K562 (cell line): Measurements from ENCODE around the gene EFCAB13. TPM values are rescaled to one million over a fixed set of nuclear protein-coding genes. Genes with fewer than 3 reads are reported as not detected.
A peak's percentile ranks its signal among the peaks of the same experiment; 100 is the strongest.

Experiments
- ATAC-seq: fragments of 200-7000 bp; cut with Tn5 transposase; 3 replicates; pipeline ENCODE4 v1.9.1; 2020; ENCODE audit warnings: moderate library complexity
- BruUV-seq: library from RNA; stranded (reverse); fragments of 400-500 nt; replicated peaks from 2 replicates; lab custom pipeline; 2021; lab: Mats Ljungman, UMichigan
- CTCF ChIA-PET: fragments of 300-600 bp; formaldehyde crosslinking; extraction: SDS; loops from one replicate; lab custom pipeline; 2021; ENCODE audit warnings: low intra/inter-chr PET ratio; lab: Yijun Ruan, JAX
- POLR2A ChIA-PET: fragments of 300-600, 350-650 bp; sonication (Branson Sonifier 250); formaldehyde crosslinking; extraction: SDS; loops from one replicate; lab custom pipeline; 2021; ENCODE audit warnings: antibody characterized with exemption, inconsistent platforms; lab: Yijun Ruan, JAX
- DNase-seq, 4 experiments: peaks; one replicate each; pipeline versions ENCODE4 v3.0.0 to v3.0.0-alpha.2; 2011 to 2018; ENCODE audit warnings: low spot score in 3 of 4, mixed read lengths in 3 of 4; ENCODE audit errors: extremely low read depth in 1 of 4
- FAIRE-seq: peaks from 2 replicates; lab custom pipeline; 2011; peaks lifted over from hg19 to GRCh38; lab: Jason Lieb, UNC
- H2AFZ ChIP-seq: 2 replicates; pipeline ENCODE4 v1.6.0; 2011; ENCODE audit warnings: low read depth, low read length, control low read depth, inconsistent platforms
- H3K27ac ChIP-seq: fragments of 200-600 bp; 3 replicates; pipeline ENCODE4 v1.8.0; 2011; ENCODE audit warnings: low read depth, mild to moderate bottlenecking, control low read depth, inconsistent platforms, low read length, moderate library complexity, mixed read lengths; ENCODE audit errors: extremely low read depth
- H3K27me3 ChIP-seq, 2 experiments: fragments of 300-600 bp in 1 of 2; 2 replicates in 1 of 2; 3 replicates in 1 of 2; pipeline versions ENCODE4 v1.6.0 to v1.8.0; 2011; ENCODE audit warnings: inconsistent platforms in 2 of 2, low read length in 2 of 2, mild to moderate bottlenecking in 1 of 2, mixed read lengths in 1 of 2, moderate library complexity in 1 of 2; ENCODE audit not compliant: control insufficient read depth in 2 of 2, insufficient read depth in 2 of 2
- H3K36me3 ChIP-seq: fragments of 300-600 bp; 3 replicates; pipeline ENCODE4 v1.8.0; 2011; ENCODE audit warnings: mild to moderate bottlenecking, low read length, inconsistent platforms; ENCODE audit not compliant: control insufficient read depth, insufficient read depth
- H3K4me1 ChIP-seq, 2 experiments: fragments of 200-600 bp in 1 of 2; replicated peaks in 1 of 2; 2 replicates in 1 of 2; 3 replicates in 1 of 2; pipeline versions ENCODE4 v1.5.1 to v1.8.0; 2011; ENCODE audit warnings: inconsistent platforms in 2 of 2, low read length in 2 of 2, mild to moderate bottlenecking in 1 of 2, mixed read lengths in 1 of 2, moderate library complexity in 1 of 2; ENCODE audit not compliant: control insufficient read depth in 2 of 2, insufficient read depth in 2 of 2
- H3K4me2 ChIP-seq: 2 replicates; pipeline ENCODE4 v1.6.1; 2011; ENCODE audit warnings: low read length, control low read depth, inconsistent platforms, mixed read lengths; ENCODE audit not compliant: insufficient read depth
- H3K4me3 ChIP-seq: fragments of 200-600 bp; sonication (generic), shearing (Covaris generic); 2 replicates; pipeline ENCODE4 v1.5.1; 2016; ENCODE audit warnings: control low read depth, inconsistent platforms
- H3K79me2 ChIP-seq: fragments of 200-600 bp; 3 replicates; pipeline ENCODE4 v1.8.0; 2011; ENCODE audit warnings: low read length, inconsistent platforms; ENCODE audit not compliant: control insufficient read depth, insufficient read depth
- H3K9ac ChIP-seq, 2 experiments: 2 replicates each; pipeline versions ENCODE4 v1.6.0 to v1.6.1; 2011; ENCODE audit warnings: low read depth in 2 of 2, low read length in 2 of 2, control low read depth in 1 of 2, inconsistent platforms in 1 of 2, mild to moderate bottlenecking in 1 of 2, mixed read lengths in 1 of 2; ENCODE audit not compliant: insufficient read depth in 1 of 2
- H3K9me1 ChIP-seq: one replicate; pipeline ENCODE4 v1.6.0; 2011; ENCODE audit warnings: inconsistent platforms, mild to moderate bottlenecking, low read length, moderate library complexity; ENCODE audit not compliant: control insufficient read depth, insufficient read depth
- H3K9me3 ChIP-seq: replicated peaks from 2 replicates; pipeline ENCODE4 v1.5.1; 2011; ENCODE audit warnings: low read depth, low read length, inconsistent platforms; ENCODE audit not compliant: control insufficient read depth, insufficient read depth
- H4K20me1 ChIP-seq: replicated peaks from 2 replicates; pipeline ENCODE4 v1.6.1; 2011; ENCODE audit warnings: low read length, inconsistent platforms, mixed read lengths; ENCODE audit not compliant: control insufficient read depth, insufficient read depth
- CHAMP1 ChIP-seq: fragments of 450-650 bp; IDR thresholded peaks from 2 replicates; pipeline ENCODE4 v1.6.1; 2016; ENCODE audit warnings: mild to moderate bottlenecking
- ERF ChIP-seq: fragments of 450-650 bp; formaldehyde crosslinking; IDR thresholded peaks from 2 replicates; pipeline ENCODE4 v1.4.0; 2020; ENCODE audit warnings: mild to moderate bottlenecking, mixed read lengths
- NCOR1 ChIP-seq: fragments of 450-650 bp; IDR thresholded peaks from 2 replicates; pipeline ENCODE4 v1.6.1; 2016; ENCODE audit warnings: mild to moderate bottlenecking, moderate library complexity
- SAFB2 ChIP-seq: fragments of 200-400 bp; formaldehyde crosslinking; IDR thresholded peaks from 2 replicates; pipeline ENCODE4 v1.6.1; 2018; ENCODE audit warnings: borderline replicate concordance, low read length, low read depth, moderate library complexity; ENCODE audit not compliant: severe bottlenecking
- SPI1 ChIP-seq: IDR thresholded peaks from 2 replicates; pipeline ENCODE4 v1.6.1; 2011; ENCODE audit warnings: low read depth, low read length, control low read depth, borderline replicate concordance
- ZKSCAN3 ChIP-seq: fragments of 250-450 bp; sonication (Bioruptor Pico); IDR thresholded peaks from 2 replicates; pipeline ENCODE4 v1.4.0; 2020
- ZNF347 ChIP-seq: fragments of 450-650 bp; formaldehyde crosslinking; IDR thresholded peaks from 2 replicates; pipeline ENCODE4 v1.4.0; 2020; ENCODE audit warnings: low read depth, mild to moderate bottlenecking, moderate library complexity
- WGBS: fragments of 100-300 bp; shearing (Covaris generic); methylation state at CpG from one replicate; pipeline ENCODE4 v1.1.6; 2016; ENCODE audit warnings: low coverage, mixed read lengths; ENCODE audit not compliant: insufficient coverage; ENCODE audit errors: missing lambda C conversion rate; 5-methylcytosine and 5-hydroxymethylcytosine counted together
- in situ Hi-C: fragments of 300-500 bp; cut with MboI; formaldehyde crosslinking; loops from 4 replicates; pipeline ENCODE4 v1.15.0; 2018; ENCODE audit warnings: inconsistent platforms, mixed read lengths
- intact Hi-C: fragments of 100-400 bp; cut with micrococcal nuclease; formaldehyde crosslinking; loops from 2 replicates; pipeline ENCODE4 v1.14.2; 2022
- polyA plus RNA-seq, 8 experiments: library from polyadenylated mRNA; depleted of rRNA in 4 of 8; stranded (reverse) in 5 of 8; unstranded in 3 of 8; fragments of >200 nt; fragmentation: Nextera tagmentation in 2 of 8; fragmentation: Illumina TruSeq in 1 of 8; extraction: Ambion mirVana in 2 of 8; extraction: Trizol in 1 of 8; gene quantifications; 2 replicates each; pipeline versions ENCODE4 v1.2.1 to v1.2.3, GENCODE V29; 2011 to 2014; ENCODE audit warnings: inconsistent platforms in 1 of 8, missing spikeins in 1 of 8
- total RNA-seq, 7 experiments: library from RNA; depleted of rRNA in 6 of 7; stranded (reverse); fragments of >200 nt in 6 of 7; fragmentation: Illumina TruSeq in 2 of 7; extraction: Trizol in 2 of 7; gene quantifications; 2 replicates each; pipeline versions ENCODE4 v1.2.1 to v1.2.3, GENCODE V29; 2011 to 2021; ENCODE audit warnings: low replicate concordance in 1 of 7

EFCAB13 gene
- total and polyA plus RNA-seq, 9 of the 15 experiments (the other 6 are each of a cell fraction or from before 2014, with no cell fraction given), result 0.32 to 1.3 (median 0.95) TPM

GRCh38 chr17:47335101-47335936 is 11.6 kb downstream of the EFCAB13 start:
- DNase-seq, result no peak
- POLR2A ChIA-PET, result interaction anchor here (0.9 kb wide), 1 partner anchor 12 kb away, joined by 4 read pairs; the partner anchor contains the start of gene EFCAB13

More at GRCh38 chr17:47335101-47335936, 11.6 kb downstream of the EFCAB13 start:
- H3K4me3 ChIP-seq, result no peak overlapping the region
- H3K27ac ChIP-seq, result no peak overlapping the region
- no peak overlapping the region for H3K9ac ChIP-seq
- H2AFZ ChIP-seq, result no peak overlapping the region
- FAIRE-seq (no peak), ATAC-seq (no peak)
- 34% methylated on average over 4 of the region's 4 CpGs for WGBS
- no TSS peak for BruUV-seq
- H3K36me3 ChIP-seq, result no peaks in the 10 kb centered on the region
- intact Hi-C loops, result no loop called here
- no peaks in the 10 kb centered on the region for H3K27me3 ChIP-seq
- no peaks in the 10 kb centered on the region for H4K20me1 ChIP-seq
- H3K9me1 ChIP-seq, result no peaks in the 10 kb centered on the region
- H3K9me3 ChIP-seq, result no peaks in the 10 kb centered on the region
- H3K79me2 ChIP-seq, result no peaks in the 10 kb centered on the region
- CTCF ChIA-PET, result no interaction called here
- H3K4me1 ChIP-seq, result no peaks in the 10 kb centered on the region
- no peak for TF ChIP-seq SAFB2
- no peak for TF ChIP-seq NCOR1
- no peak for TF ChIP-seq ZNF347 (CRISPR knock-in tag)
- TF ChIP-seq ZKSCAN3 (CRISPR knock-in tag), result no peak
- peak; percentile 63 for TF ChIP-seq SPI1
- TF ChIP-seq ERF, result no peak
- no peak for TF ChIP-seq CHAMP1
- no peak overlapping the region for H3K4me2 ChIP-seq
- in situ Hi-C loops, result no loop called here
